Immature natural killer cell (primary cell): Measurements from ENCODE around the gene CSF2. TPM values are rescaled to one million over a fixed set of nuclear protein-coding genes. Genes with fewer than 3 reads are reported as not detected.

ENCODE experiments used
- DNase-seq, 3 donors: peaks; one replicate each; pipeline ENCODE4 v3.0.0; 2022; ENCODE audit warnings: mixed read lengths in 1 of 3
- H3K27ac Mint-ChIP-seq, 6 donors: one replicate each; pipeline ENCODE4 v1.8.0; 2020; ENCODE audit warnings: mixed read lengths in 6 of 6, mild to moderate bottlenecking in 5 of 6, inconsistent platforms in 4 of 6, moderate library complexity in 3 of 6
- H3K27me3 Mint-ChIP-seq, 3 donors: one replicate each; pipeline ENCODE4 v1.8.0; 2020 to 2021; ENCODE audit warnings: low read depth in 3 of 3, mild to moderate bottlenecking in 3 of 3, mixed read lengths in 3 of 3, moderate library complexity in 3 of 3, inconsistent platforms in 1 of 3
- H3K36me3 Mint-ChIP-seq, 3 donors: one replicate each; pipeline ENCODE4 v1.8.0; 2020; ENCODE audit warnings: mixed read lengths in 3 of 3, inconsistent platforms in 2 of 3, mild to moderate bottlenecking in 2 of 3
- H3K4me1 Mint-ChIP-seq, 2 donors: one replicate each; pipeline ENCODE4 v1.8.0; 2020; ENCODE audit warnings: inconsistent platforms in 2 of 2, mild to moderate bottlenecking in 2 of 2, mixed read lengths in 2 of 2, moderate library complexity in 1 of 2
- H3K4me3 Mint-ChIP-seq, 5 donors: one replicate each; pipeline ENCODE4 v1.8.0; 2020; ENCODE audit warnings: mild to moderate bottlenecking in 5 of 5, mixed read lengths in 5 of 5, inconsistent platforms in 3 of 5, moderate library complexity in 3 of 5
- H3K9me3 Mint-ChIP-seq, 6 donors: one replicate each; pipeline ENCODE4 v1.8.0; 2020; ENCODE audit warnings: mild to moderate bottlenecking in 6 of 6, mixed read lengths in 6 of 6, inconsistent platforms in 4 of 6, moderate library complexity in 3 of 6
- polyA plus RNA-seq, 3 donors: library from polyadenylated mRNA; unstranded; fragments of 300-500 nt; fragmentation: Illumina TruSeq; gene quantifications; one replicate each; pipeline ENCODE4 v1.2.3, GENCODE V29; 2021

The CSF2 gene
- polyA plus RNA-seq, 3 donors from 2014 or later: 0.43 to 0.86 TPM; not detected in 1

- Mint-ChIP-seq H3K4me3 (no peak overlapping the region), H3K27me3 (peaks cover 4 to 10% (median 7%) of the 10 kb centered on the region in 3 donors), H3K9me3 (no peaks in the 10 kb centered on the region), H3K27ac (no peak overlapping the region), H3K36me3 (no peaks in the 10 kb centered on the region), H3K4me1 (peaks cover 8 to 10% of the 10 kb centered on the region in 2 donors)
- no peak for DNase-seq
Measured at GRCh38 chr5:132049093-132049492, 24.5 kb upstream of the CSF2 start.

- H3K4me3 Mint-ChIP-seq: no peak overlapping the region
- no peak overlapping the region for H3K27ac Mint-ChIP-seq
- no peaks in the 10 kb centered on the region for H3K36me3 Mint-ChIP-seq
- H3K9me3 Mint-ChIP-seq: no peaks in the 10 kb centered on the region
- no peak for DNase-seq
- peaks cover 4 to 10% (median 7%) of the 10 kb centered on the region in 3 donors for H3K27me3 Mint-ChIP-seq
- H3K4me1 Mint-ChIP-seq: peaks cover 12 to 13% of the 10 kb centered on the region in 2 donors
Measured at GRCh38 chr5:132049559-132049958, 24.0 kb upstream of the CSF2 start.

- Mint-ChIP-seq H3K36me3 (no peaks in the 10 kb centered on the region), H3K4me1 (peaks cover 14 to 19% of the 10 kb centered on the region in 2 donors), H3K4me3 (no peak overlapping the region), H3K27me3 (peaks cover under 1 to 7% (median 5%) of the 10 kb centered on the region in 3 donors), H3K27ac (peak overlapping the region in 1 of 6 donors; percentile 7), H3K9me3 (no peaks in the 10 kb centered on the region)
- no peak for DNase-seq
Measured at GRCh38 chr5:132050136-132050535, 23.5 kb upstream of the CSF2 start.

GRCh38 chr5:132050661-132051552 lies 22.7 kb upstream of the CSF2 start:
- H3K27ac Mint-ChIP-seq: peak overlapping the region in 1 of 6 donors; percentile 7
- H3K36me3 Mint-ChIP-seq: no peaks in the 10 kb centered on the region
- no peak for DNase-seq
- H3K9me3 Mint-ChIP-seq: no peaks in the 10 kb centered on the region
- no peak overlapping the region for H3K4me3 Mint-ChIP-seq
- peaks cover under 1 to 7% (median 5%) of the 10 kb centered on the region in 3 donors for H3K27me3 Mint-ChIP-seq
- H3K4me1 Mint-ChIP-seq: peaks cover 22 to 27% of the 10 kb centered on the region in 2 donors

- Mint-ChIP-seq H3K4me1 (peaks cover 37 to 43% of the 10 kb centered on the region in 2 donors), H3K27me3 (peaks cover 3 to 10% (median 7%) of the 10 kb centered on the region in 3 donors)
Measured at GRCh38 chr5:132052520-132052919, 21.1 kb upstream of the CSF2 start.

GRCh38 chr5:132053483-132053882 lies 20.1 kb upstream of the CSF2 start:
- Mint-ChIP-seq H3K4me1 (peaks cover 41 to 49% of the 10 kb centered on the region in 2 donors), H3K27me3 (peaks cover 3 to 10% (median 7%) of the 10 kb centered on the region in 3 donors), H3K36me3 (no peaks in the 10 kb centered on the region), H3K9me3 (no peaks in the 10 kb centered on the region), H3K27ac (peak overlapping the region in 3 of 6 donors; percentile 7 to 50 (median 49)), H3K4me3 (no peak overlapping the region)
- no peak for DNase-seq

More at GRCh38 chr5:132052520-132052919, 21.1 kb upstream of the CSF2 start:
- no peaks in the 10 kb centered on the region for H3K9me3 Mint-ChIP-seq
- no peak overlapping the region for H3K4me3 Mint-ChIP-seq
- peak overlapping the region in 3 of 6 donors; percentile 37 to 55 (median 53) for H3K27ac Mint-ChIP-seq
- no peak for DNase-seq
- H3K36me3 Mint-ChIP-seq: no peaks in the 10 kb centered on the region

GRCh38 chr5:132054031-132054696 lies 19.4 kb upstream of the CSF2 start:
- peak overlapping the region in 4 of 6 donors; percentile 65 to 79 (median 78) for H3K27ac Mint-ChIP-seq
- peaks cover 44 to 53% of the 10 kb centered on the region in 2 donors for H3K4me1 Mint-ChIP-seq
- H3K36me3 Mint-ChIP-seq: no peaks in the 10 kb centered on the region
- H3K9me3 Mint-ChIP-seq: no peaks in the 10 kb centered on the region
- no peak for DNase-seq
- H3K27me3 Mint-ChIP-seq: peaks cover 3 to 10% (median 7%) of the 10 kb centered on the region in 3 donors
- H3K4me3 Mint-ChIP-seq: no peak overlapping the region

GRCh38 chr5:132054697-132055440 lies 18.7 kb upstream of the CSF2 start:
- Mint-ChIP-seq H3K9me3 (no peaks in the 10 kb centered on the region), H3K4me3 (peak overlapping the region in 1 of 5 donors; percentile 66), H3K4me1 (peaks cover 47 to 54% of the 10 kb centered on the region in 2 donors), H3K36me3 (no peaks in the 10 kb centered on the region), H3K27me3 (peaks cover 3 to 10% (median 7%) of the 10 kb centered on the region in 3 donors), H3K27ac (peak overlapping the region; percentile 23 to 97 (median 78))
- peak in 1 of 3 donors; percentile 22 for DNase-seq

- H3K27me3 Mint-ChIP-seq: peaks cover 3 to 10% (median 5%) of the 10 kb centered on the region in 3 donors
- H3K36me3 Mint-ChIP-seq: no peaks in the 10 kb centered on the region
- H3K4me3 Mint-ChIP-seq: peak overlapping the region in 4 of 5 donors; percentile 50 to 67 (median 60)
- H3K9me3 Mint-ChIP-seq: no peaks in the 10 kb centered on the region
- no peak for DNase-seq
- peak overlapping the region; percentile 79 to 97 (median 90) for H3K27ac Mint-ChIP-seq
- peaks cover 43 to 49% of the 10 kb centered on the region in 2 donors for H3K4me1 Mint-ChIP-seq
Measured at GRCh38 chr5:132055441-132055807, 18.2 kb upstream of the CSF2 start.

GRCh38 chr5:132055808-132056609 lies 17.6 kb upstream of the CSF2 start:
- Mint-ChIP-seq H3K36me3 (no peaks in the 10 kb centered on the region), H3K9me3 (no peaks in the 10 kb centered on the region), H3K27me3 (peaks cover under 1 to 10% (median 3%) of the 10 kb centered on the region in 3 donors), H3K4me3 (peak overlapping the region; percentile 50 to 68 (median 66)), H3K27ac (peak overlapping the region; percentile 79 to 97 (median 90)), H3K4me1 (peaks cover 43 to 48% of the 10 kb centered on the region in 2 donors)
- peak; percentile 79 to 84 (median 81) for DNase-seq

GRCh38 chr5:132056610-132057497 lies 16.7 kb upstream of the CSF2 start:
- no peaks in the 10 kb centered on the region for H3K9me3 Mint-ChIP-seq
- peaks cover 0 to 5% (median 3%) of the 10 kb centered on the region in 3 donors for H3K27me3 Mint-ChIP-seq
- peak overlapping the region; percentile 51 to 97 (median 90) for H3K27ac Mint-ChIP-seq
- peaks cover 43 to 48% of the 10 kb centered on the region in 2 donors for H3K4me1 Mint-ChIP-seq
- H3K4me3 Mint-ChIP-seq: peak overlapping the region in 4 of 5 donors; percentile 19 to 67 (median 52)
- no peak for DNase-seq
- H3K36me3 Mint-ChIP-seq: no peaks in the 10 kb centered on the region
